ENCODE data around the gene GLG1.
"Not testable (repeated sequence)": the region's sequence is repeated elsewhere in the genome, so short reads cannot be mapped to it uniquely, and the experiment has no call there.

Gene GLG1

GRCh38 chr16:74573622-74574021, 33.3 kb downstream of the GLG1 start:
- no peak for FAIRE-seq

GRCh38 chr16:74570412-74571301, 36.3 kb downstream of the GLG1 start:
- no peak for FAIRE-seq

- no peak for FAIRE-seq
Observed at GRCh38 chr16:74568961-74569631, 37.8 kb downstream of the GLG1 start.

- FAIRE-seq: no peak
Observed at GRCh38 chr16:74567901-74568300, 39.0 kb downstream of the GLG1 start.

GRCh38 chr16:74565378-74565777, 41.5 kb downstream of the GLG1 start:
- no peak for FAIRE-seq

- FAIRE-seq: no peak
Observed at GRCh38 chr16:74564451-74564984, 42.4 kb downstream of the GLG1 start.

- no peak for FAIRE-seq
Observed at GRCh38 chr16:74563828-74564263, 43.1 kb downstream of the GLG1 start.

- no peak for FAIRE-seq
Observed at GRCh38 chr16:74562117-74562516, 44.8 kb downstream of the GLG1 start.

- no peak for FAIRE-seq
Observed at GRCh38 chr16:74561626-74562025, 45.3 kb downstream of the GLG1 start.

GRCh38 chr16:74560912-74561311, 46.0 kb downstream of the GLG1 start:
- FAIRE-seq: no peak

- FAIRE-seq: no peak
Observed at GRCh38 chr16:74558873-74559272, 48.0 kb downstream of the GLG1 start.

GRCh38 chr16:74557275-74557674, 49.6 kb downstream of the GLG1 start:
- no peak for FAIRE-seq

- no peak for FAIRE-seq
Observed at GRCh38 chr16:74556375-74556922, 50.5 kb downstream of the GLG1 start.

GRCh38 chr16:74552357-74552756, 54.6 kb downstream of the GLG1 start:
- not testable (repeated sequence) for FAIRE-seq

- FAIRE-seq: not testable (repeated sequence)
Observed at GRCh38 chr16:74550227-74551019, 56.5 kb downstream of the GLG1 start.

- not testable (repeated sequence) for FAIRE-seq
Observed at GRCh38 chr16:74546112-74546511, 60.8 kb downstream of the GLG1 start.

GRCh38 chr16:74542911-74543578, 63.9 kb downstream of the GLG1 start:
- FAIRE-seq: not testable (repeated sequence)

- not testable (repeated sequence) for FAIRE-seq
Observed at GRCh38 chr16:74540663-74541062, 66.3 kb downstream of the GLG1 start.

GRCh38 chr16:74538801-74539200, 68.1 kb downstream of the GLG1 start:
- FAIRE-seq: not testable (repeated sequence)

GRCh38 chr16:74537746-74538145, 69.2 kb downstream of the GLG1 start:
- not testable (repeated sequence) for FAIRE-seq

GRCh38 chr16:74534650-74535049, 72.3 kb downstream of the GLG1 start:
- not testable (repeated sequence) for FAIRE-seq

- FAIRE-seq: no peak
Observed at GRCh38 chr16:74524926-74525325, 82.0 kb downstream of the GLG1 start.
